ENCODE measurements around the gene TUBG2.

- no peak for TF ChIP-seq EZH2 (IDR thresholded peaks at IDR 0.05)
- TF ChIP-seq POLR2AphosphoS5 (IDR thresholded peaks at IDR 0.05; ENCODE audit: borderline replicate concordance, low read depth, low read length): no peak
- no peak for TF ChIP-seq FOXP2 (optimal IDR thresholded peaks at IDR 0.05; ENCODE audit: control extremely low read depth, extremely low read length, insufficient read depth)
These were observed 28.7 kb downstream of the TUBG2 start for GRCh38 chr17:42687707-42688320.

Data from SK-N-MC (cell line).